HG03025 (cell line): Measurements from ENCODE around the gene TUBGCP2.

Experiments
- ATAC-seq: cut with Tn5 transposase; IDR thresholded peaks from one replicate; pipeline ENCODE4 v1.9.1; 2021; ENCODE audit warnings: mild to moderate bottlenecking, moderate library complexity; ENCODE audit not compliant: unreplicated experiment, low FRiP score

Gene TUBGCP2

DNA sequence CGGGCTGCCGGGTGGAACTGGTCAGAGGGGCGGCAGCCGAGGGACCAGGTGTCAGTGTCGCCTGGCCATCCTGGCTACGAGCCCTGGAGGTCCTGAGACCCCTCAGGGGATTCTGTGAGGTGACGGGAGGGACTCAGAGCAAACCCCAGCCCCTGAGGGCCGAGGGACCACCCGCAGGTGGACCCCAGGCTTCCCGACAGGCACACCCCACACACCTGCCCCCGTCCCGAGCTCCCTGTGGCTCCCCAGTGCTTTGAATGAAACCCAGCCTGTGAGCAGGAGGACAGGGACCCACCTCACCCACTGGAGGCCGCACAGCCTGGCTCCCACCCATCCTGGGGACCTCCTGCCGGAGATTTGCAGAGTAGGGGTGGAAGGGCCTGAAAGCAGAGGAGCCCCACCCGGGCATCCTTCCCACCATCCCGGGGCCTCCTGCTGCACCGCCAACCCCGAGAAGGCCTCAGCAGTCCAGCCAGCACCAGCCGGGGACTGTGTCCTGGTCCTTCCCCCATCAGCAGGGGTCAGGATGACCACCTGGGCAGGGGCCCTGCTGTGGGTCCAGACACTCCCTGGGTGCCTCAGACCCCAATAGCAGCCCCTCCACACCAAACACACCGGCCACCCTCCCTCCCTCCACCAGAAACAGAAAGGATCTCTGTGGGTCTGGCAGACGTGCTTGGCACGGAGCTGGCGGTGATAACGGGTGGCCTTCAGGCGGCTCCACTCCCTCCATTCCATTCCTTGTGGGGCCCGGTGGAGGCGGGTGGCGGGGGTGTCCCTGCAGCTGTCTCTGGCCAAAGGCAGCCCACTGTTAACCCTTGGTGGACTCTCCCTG lies 57.1 kb downstream of the TUBGCP2 start:
- ATAC-seq = no peak

DNA sequence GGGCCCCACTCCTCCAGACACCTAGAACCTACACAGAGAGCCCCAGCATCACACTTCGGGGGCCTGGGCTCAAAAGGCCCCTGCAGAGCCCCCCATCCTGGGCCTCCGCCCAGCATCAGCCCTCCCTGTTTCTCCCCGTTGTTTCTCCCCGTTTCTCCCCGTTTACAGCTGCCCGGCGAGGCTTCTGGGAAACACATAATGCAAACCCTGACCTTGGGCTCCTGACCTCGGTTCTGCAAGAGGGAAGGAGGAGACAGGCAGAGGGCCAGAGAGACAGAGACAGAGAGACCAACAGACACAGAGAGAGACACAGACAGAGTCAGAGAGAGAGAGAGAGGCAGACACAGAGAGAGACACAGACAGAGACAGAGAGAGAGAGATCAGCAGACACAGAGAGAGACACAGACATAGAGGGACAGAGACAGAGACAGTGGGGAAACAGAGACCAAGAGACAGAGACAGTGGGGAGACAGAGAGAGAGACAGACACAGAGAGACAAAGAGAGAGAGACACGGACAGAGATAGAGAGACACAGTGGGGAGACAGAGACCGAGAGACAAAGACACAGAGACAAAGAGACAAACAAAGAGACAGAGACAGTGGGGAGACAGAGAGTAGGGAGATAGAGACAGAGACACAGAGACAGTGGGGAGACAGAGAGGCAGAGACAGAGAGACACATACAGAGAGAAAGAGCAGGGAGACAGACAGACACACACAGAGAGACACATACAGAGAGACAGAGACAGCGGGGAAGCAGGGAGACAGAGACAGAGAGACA lies 58.5 kb downstream of the TUBGCP2 start:
- ATAC-seq = no peak

DNA sequence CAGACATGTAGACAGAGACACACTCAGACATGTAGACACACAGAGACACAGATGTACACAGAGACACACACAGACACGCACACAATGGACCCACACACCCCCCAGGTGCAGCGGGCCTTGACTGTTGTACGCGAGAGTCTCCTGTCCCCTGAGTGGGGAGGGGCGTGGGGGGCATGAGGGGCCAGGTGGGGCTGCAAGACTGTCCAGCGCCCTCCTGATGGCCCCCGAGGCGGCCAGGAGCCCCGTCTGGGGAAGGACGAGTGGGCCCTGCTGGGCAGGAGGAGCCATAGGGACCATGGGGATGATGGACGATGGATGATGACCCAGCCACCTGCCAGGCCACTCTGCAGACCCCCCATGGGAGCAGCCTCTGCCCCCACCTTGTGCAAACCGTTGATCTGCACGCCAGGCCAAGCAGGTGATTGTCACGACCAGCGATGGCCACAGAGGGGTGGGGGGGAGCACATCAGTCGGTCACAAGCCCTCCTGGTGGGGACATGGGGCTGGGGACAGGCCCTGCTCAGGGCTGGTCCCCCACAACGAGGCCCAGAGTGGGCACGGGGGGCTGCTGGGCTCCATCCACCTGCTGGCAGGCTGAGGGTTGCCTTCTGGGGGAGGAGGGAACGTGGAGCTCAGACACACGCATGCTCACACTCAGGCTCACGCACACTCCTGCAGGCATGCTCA lies 59.4 kb downstream of the TUBGCP2 start:
- no peak for ATAC-seq

DNA sequence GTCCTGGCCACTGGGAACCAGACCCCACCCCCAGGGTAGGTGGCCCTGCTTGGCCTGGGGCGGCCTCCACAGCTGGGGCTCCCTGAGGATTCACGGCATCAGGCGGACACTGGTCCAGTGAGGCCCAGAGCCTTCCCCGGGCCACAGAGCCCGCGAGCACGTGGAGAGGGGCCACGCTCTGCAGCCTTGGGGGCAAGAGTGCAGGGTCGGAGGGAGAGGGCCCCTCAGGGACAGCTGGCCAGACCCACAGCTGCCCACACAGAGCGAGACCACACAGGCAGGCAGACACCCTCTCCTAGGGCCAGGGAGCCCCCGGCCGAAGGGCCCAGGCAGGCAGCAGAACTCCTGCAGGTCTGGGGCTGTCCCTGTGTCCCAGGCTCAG lies 60.3 kb downstream of the TUBGCP2 start:
- no peak for ATAC-seq

DNA sequence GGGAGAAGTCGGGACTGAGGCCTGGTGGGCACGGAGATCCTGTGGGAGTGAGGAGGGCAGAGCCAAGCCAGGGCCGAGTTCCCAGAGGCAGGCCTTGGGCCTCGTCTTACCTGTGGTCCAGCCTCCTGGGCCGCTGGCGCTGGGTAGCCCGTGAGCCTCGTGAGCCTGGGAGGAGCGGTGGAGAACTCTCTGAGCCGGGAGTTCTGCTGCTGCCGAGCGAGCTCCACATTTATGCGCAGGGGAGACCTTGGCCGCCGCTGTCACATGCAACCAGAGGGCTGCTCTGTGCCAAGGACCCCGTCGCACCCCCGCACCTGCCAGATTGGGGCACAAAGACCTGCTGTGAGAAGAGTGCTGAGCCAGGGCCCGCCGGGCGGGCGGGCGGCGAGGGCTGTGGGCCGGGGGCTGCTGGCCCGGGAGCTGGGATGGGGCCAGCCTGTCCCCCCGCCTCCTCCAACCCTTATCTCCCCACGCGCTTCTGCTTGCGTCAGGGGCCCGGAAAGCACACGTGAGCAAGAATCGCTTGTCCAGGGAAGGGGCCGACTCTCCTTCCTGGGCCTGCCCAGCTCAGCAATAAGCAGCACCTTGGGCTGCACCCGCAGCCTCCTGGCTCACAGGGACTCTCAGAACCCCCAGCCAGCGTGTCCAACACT lies 60.9 kb downstream of the TUBGCP2 start:
- ATAC-seq = no peak

DNA sequence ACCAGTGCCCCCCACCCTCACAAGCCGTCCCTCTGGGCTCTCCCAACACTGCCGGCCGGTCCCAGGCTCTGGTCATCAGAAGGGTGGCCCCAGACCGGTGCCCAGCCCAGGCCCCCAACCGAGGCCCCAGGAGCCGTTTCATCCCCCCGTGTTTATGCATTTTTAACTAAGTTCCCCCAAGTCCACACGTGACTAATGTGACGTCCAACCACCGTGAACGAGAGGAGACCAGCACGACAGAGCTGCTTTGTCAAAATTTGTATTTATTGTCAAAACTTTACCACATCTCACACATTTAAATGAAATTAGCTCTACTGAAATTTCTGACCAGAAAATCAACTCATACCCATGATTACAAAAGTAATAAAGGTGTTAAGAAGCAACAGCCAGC lies 62.4 kb downstream of the TUBGCP2 start:
- no peak for ATAC-seq

DNA sequence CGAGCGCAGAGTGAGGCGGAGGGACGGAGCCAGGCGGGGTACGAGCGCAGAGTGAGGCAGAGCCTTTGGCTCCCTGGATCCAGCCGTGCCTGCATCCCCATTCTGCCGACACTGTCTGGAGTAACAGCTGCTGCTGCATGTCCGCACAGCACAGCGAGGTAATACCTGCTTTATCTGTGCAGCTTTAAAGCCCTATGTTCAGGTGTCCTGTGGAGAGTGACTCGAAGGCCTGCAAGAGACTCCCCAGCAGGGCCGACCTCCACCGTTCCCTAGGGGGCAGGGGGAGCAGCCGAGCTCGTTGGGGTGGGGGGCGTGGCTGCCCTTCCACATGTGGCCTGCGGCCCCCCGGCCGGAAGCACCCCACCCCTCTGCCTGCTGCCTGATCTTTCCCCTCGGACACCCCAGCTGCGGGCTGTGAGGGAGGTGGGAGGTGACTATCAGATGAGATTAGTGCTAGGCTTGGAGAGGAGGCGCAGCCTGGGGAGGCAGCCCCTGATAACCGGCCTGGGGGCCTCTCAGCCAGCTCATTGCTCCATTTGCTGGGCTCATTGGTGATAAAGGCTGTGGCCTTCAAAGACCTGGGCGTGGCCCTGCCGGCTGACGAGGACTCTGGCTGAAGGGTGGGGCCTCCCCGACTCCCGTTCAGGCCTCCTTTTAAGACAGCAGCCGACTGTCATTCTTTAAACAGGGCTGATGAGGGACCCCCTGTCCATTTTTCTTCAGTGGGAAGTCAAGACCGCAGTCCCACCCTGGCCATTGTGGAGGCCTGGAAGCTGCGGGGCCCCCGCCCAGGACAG lies 63.0 kb downstream of the TUBGCP2 start:
- ATAC-seq = no peak

DNA sequence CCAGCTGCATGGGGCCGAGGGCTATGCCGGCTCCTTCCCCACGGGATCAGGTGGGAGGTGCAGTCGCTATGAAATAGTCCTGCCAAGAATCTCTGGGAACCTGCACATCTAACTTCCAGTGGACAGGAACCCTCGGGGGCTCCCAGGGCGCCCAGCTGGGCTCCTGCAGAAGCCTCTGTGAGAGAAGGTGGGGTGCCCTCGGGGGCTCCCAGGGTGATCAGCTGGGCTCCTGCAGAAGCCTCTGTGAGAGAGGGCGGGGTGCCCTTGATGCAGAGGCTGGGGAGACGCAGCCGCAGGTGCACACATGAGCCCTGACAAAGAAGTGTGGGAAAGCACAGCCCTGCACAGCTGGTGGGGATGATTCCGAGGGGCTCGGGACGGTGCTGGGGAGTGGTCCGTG lies 65.1 kb downstream of the TUBGCP2 start:
- ATAC-seq = no peak

DNA sequence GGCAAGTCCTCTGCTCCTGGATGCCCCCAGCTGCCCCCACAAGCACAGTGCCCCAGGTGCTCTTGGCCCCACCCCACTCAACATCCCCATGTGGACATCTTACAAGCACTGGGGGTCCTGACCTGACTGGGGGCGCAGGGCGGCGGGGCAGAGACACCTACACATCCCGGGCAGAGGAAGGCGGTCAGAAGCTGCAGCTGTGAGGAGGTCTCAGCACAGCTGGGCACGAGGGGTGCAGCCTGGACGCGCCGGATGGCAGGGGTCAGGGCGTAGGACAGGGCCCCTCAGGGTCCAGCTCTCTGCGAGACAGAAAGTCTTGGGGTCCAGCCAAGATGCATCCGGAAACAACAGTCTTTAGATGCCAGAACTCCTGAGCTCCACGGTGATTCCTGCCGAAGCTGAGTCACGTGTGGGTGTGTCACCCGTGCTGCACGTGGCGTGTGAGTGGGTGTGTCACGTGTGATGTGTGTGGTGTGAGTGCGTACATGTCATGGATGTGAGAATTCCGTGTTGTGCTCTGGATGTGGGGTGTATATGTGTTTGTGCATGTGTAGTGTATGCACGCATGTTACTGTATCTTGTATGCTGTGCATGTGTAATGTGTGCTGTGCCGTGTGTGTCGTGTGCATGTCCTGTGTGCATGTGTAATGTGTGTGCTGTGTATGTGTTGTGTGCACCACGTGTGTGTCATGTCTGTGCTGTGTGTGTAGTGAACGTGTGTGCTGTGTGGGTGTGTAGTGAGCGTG lies 65.9 kb downstream of the TUBGCP2 start:
- no peak for ATAC-seq

DNA sequence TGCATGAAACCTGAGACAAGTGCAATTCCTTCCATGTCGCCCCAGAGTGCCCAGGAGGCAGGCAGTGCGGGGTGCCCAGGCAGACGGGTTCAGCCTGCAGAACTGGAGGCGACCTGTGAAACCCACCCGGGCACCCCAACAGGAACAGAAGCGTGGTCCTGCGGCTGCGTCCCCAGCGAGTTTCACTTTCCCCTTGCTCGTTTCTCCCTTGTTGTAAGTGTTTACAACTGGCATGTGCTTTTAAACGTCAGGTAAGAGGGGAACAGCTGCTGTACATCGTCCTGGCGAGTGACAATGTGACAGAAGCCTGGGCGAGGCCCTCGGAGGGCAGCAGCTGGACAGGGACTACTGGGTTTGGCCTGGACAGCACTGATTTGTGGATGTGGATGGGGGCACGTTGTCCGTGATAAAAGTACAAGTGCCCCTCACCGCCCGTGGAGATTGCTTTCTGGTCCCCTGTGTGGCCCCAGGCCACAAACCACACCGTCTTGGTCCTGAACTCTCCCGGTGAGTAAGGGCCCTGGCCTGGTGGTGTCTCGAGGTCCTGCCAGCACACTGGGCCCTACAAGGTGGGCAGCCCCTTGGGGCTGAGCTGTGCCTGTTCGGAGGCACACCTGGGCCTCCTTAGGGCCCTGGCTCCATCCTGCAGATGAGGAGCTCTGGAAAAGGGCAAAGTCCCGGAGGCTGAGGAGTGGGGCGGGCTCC lies 67.0 kb downstream of the TUBGCP2 start:
- ATAC-seq = no peak

DNA sequence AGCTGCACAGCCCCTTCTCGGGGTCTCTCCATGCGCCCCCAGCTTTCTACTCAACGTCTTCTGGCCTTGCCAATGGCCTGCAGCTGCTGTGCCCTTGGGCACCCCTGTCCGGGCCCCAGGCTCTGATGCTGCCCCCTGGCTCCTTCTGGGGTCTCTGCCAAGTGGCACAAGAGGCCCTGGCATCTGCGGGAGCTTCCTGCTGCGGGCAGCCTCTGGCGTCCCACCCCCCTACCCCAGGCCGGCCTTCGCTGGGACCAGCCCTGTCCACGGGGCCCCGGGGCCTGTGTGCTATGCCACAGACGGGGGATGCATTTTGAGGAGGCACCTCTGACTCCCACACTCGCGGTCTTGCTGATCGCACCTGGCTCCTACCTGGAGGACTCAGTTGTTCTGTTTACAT lies 68.7 kb downstream of the TUBGCP2 start:
- ATAC-seq = no peak

DNA sequence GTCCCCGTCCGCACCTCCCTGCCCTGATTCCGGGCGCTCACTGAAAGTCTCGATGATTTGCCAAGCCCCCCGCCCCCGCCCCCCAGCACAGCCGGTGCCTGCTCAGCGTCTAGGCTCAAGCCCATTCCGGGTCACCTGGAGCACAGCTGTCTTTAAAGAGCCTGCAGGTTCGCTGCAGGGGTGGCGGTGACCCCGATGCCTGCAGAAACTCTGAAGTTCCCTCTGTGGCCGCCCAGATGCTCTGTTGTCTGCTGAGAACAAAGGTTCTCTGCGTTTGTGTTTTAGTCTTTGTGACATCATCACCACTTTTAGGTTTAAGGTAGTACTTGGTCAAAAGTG lies 70.2 kb downstream of the TUBGCP2 start:
- no peak for ATAC-seq

DNA sequence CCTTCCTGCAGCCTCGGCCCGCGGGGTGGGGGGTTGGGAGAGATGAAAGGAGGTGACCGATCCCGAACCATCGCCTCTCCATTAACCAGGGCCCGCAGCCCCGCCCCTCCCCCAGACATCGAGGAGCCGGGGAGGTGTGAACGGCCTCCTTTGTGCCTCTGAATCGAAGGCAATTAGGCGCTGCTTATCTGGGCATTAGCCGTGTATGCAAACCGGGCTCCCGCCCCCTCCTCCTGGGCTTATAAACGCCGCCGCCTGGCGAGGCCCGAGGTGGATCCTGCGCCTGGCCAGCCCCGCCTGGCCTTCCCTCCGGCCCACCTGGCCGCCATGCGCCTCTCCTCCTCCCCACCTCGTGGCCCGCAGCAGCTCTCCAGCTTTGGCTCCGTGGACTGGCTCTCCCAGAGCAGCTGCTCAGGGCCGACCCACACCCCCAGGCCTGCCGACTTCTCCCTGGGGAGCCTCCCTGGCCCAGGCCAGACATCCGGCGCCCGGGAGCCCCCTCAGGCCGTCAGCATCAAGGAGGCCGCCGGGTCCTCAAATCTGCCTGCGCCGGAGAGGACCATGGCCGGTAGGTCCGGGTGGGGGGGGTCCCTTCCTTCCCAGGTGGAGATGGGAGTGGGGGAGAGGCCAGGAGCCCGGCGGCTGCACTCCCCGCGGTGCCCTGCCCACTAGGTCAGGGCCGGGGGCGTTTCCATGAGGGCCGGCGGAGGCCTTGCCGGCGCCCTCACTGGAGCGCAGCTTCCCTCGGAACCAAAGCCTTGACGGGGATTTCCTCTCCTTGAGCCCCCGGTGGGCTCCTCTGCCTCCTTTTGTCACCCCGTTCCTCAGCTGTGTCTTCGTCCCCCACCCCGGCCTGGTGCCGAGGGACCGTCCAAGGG lies 70.8 kb downstream of the TUBGCP2 start, which contains the start of gene VENTX:
Gene VENTX, plus strand, starts transcription at position 268 of the 878 bp plus-strand sequence. Its CDS starts 60 bp downstream, at position 328.
- no peak for ATAC-seq

DNA sequence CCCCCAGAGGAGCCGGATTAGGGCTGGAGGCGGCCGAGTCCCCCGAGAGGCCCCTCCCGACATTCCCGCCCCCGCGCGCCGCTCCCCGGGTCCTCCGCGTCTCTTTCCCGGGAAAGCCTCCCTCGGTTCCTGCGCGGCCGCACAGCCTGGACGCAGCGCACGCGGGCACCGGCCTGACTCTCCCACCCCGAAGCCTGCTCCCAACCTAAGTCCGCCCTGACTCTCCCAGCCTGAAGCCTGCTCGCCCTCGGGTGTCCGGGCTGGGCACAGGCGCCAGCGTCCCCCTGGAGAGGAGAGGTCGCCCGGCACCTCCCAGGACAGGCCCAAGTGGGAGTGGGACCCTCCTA lies 71.5 kb downstream of the TUBGCP2 start:
- no peak for ATAC-seq

DNA sequence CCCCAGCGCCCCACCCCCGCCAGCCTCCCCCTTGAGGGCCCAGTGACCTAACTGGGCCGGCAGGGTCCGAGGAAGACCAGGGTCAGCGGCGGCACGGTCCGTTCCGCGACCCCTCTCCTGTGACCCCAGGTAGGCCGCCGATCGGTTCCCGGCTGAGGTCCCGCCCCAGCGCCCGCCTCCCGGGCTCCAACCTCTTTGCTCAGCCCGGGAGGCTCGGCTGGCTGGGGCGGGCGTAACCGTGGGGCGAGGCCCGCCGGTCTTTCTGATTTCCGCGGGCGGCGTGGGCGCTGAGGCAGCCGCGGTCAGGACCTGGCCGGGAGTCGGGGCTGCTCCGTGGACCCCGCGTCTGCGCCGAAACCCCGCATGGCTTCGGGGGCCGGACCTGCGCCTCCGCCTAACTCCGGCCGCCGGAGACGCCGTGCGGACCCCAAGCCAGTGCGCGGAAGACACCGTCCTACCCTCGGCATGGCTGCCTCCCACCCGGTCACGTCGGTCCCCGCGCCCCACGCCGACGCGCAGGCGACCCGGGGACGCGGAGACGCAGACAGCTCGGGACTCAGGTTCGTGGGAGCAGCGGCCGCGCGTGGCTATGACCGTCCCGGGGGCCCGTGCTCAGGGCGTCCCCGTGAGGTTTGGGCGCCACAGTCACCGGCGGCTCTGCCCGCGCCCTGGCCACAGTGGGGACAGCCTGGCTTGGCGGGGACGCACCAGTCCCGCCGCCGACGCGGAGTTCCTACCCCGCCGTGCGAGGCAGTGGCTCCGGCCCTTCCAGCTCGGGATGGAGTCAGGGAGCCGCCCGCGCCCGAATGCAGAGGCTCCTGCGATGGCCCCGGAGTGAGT lies 72.1 kb downstream of the TUBGCP2 start:
- ATAC-seq = no peak

DNA sequence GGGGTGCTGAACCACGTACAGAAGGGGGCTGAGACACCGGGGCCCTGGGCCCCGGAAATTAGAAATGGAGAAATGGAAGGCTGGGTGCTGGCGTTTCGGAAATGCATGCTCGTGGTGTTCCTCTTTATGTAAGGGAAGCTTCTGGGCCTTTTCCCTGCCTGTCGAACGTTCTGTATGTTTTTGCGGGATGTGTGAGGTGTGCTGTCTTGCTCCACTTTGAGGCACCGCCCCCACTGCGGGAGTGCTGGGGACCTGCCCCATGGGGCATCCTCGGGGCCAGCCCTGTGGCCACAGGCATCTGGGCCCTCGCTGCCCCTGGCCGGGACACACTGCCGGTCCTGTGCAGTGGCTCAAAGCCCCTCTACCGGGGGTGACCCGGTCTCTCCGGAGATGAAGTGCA lies 72.7 kb downstream of the TUBGCP2 start:
- no peak for ATAC-seq

DNA sequence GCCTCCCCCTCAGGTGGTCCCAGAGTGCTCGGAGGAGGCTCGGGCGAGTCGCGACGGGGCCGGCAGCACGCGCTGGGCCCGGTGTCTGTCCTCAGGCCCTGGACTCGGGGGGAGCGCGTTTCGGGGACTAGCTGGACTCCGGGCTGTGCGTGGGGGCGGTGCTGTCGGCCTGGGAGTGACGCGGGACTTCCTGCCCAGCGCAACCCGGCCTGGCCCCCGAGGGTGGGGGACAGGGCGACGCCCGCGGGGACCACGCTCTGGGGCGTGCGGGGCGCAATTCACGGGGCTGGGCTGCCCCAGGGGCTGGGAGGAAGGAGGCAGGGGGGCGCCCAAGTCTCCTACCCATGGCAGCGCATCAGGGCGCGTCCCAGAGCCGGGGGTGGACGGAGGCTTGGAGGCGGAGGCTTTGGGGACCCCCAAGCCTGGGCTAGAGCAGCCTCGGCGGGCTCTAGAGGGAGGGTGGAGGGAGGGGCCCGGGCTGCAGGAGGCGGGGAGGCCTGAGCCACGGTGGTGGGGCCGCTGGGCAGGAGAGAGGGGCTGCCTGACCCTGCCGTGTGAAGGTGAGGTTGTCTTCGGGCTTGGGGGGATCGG lies 73.3 kb downstream of the TUBGCP2 start:
- ATAC-seq = no peak
